Endothelial cell of umbilical vein (primary cell): ENCODE measurements around the gene MAPK9.

Source experiments
- EZH2 ChIP-seq: IDR thresholded peaks from 2 replicates; pipeline ENCODE4 v1.6.1; 2012; ENCODE audit warnings: borderline replicate concordance, low read depth, mild to moderate bottlenecking, moderate library complexity, low read length, inconsistent platforms; ENCODE audit not compliant: severe bottlenecking
- POLR2A ChIP-seq: IDR thresholded peaks from 2 replicates; pipeline ENCODE4 v1.6.1; 2012; ENCODE audit warnings: low read depth, mild to moderate bottlenecking, control low read depth, low read length
- POLR2AphosphoS5 ChIP-seq: IDR thresholded peaks from 2 replicates; pipeline ENCODE4 v1.6.1; 2012; ENCODE audit warnings: low read depth, mild to moderate bottlenecking, control low read depth, low read length, moderate library complexity; ENCODE audit not compliant: insufficient read depth
- TF ChIP-seq, protein P1 (sequence below), 2 donors: IDR thresholded peaks; 1 replicate in 1 of 2; 2 replicates in 1 of 2; pipeline ENCODE4 v1.5.1; 2011; ENCODE audit warnings: low read length in 2 of 2, mild to moderate bottlenecking in 2 of 2, moderate library complexity in 2 of 2, control low read depth in 1 of 2, inconsistent platforms in 1 of 2, low read depth in 1 of 2; ENCODE audit not compliant: insufficient read depth in 1 of 2; ENCODE audit errors: extremely low read depth in 1 of 2
- TF ChIP-seq, protein P2 (sequence below): IDR thresholded peaks from 2 replicates; pipeline ENCODE4 v1.6.1; 2011; ENCODE audit not compliant: insufficient read depth, insufficient read length

DNA sequence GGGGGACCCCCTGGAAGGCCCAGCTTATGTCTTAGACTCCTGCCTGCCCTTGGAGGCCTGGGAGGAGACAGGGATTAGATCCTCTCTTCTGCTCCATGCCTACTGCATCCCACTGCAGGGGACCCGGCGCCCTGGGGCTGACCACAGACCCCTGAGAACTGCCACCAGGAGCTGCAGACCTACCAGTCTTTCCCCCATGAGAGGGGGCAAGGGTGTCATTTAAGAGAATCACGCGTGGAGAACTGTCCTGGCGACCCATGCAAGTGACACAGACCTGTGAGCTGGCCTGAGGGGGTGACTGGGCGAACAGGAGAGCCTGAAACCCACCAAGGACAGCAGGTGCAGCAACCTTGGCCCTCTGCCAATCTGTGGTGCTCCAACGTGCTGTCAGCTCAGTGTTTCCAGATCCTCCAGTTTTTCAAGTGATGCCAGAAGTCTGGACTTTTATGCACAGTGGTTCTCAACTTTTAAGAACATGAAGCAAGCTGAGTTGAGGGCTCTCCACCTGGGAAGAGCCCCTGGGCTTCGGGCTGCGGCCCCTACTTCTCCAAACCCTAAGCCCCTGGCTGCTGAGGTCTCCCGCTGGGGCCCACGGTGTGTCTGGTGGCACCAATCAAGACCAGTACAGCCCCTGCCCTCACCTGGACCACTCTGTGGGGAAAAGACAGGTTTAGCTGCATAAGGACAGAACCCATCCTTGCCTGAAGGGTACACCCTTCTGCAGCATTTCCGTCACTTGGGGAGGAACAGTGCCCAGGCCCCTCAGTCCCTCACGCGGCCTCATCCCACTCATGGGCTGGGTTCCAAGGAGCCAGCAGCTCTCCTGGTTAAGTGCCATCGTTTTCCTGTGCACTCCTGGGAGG is 43.1 kb upstream of the MAPK9 start:
- TF ChIP-seq POLR2AphosphoS5 (no peak), EZH2 (no peak), POLR2A (no peak)
- TF ChIP-seq, protein P1, sequence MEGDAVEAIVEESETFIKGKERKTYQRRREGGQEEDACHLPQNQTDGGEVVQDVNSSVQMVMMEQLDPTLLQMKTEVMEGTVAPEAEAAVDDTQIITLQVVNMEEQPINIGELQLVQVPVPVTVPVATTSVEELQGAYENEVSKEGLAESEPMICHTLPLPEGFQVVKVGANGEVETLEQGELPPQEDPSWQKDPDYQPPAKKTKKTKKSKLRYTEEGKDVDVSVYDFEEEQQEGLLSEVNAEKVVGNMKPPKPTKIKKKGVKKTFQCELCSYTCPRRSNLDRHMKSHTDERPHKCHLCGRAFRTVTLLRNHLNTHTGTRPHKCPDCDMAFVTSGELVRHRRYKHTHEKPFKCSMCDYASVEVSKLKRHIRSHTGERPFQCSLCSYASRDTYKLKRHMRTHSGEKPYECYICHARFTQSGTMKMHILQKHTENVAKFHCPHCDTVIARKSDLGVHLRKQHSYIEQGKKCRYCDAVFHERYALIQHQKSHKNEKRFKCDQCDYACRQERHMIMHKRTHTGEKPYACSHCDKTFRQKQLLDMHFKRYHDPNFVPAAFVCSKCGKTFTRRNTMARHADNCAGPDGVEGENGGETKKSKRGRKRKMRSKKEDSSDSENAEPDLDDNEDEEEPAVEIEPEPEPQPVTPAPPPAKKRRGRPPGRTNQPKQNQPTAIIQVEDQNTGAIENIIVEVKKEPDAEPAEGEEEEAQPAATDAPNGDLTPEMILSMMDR (IDR thresholded peaks at IDR 0.05; ENCODE audit: extremely low read depth in 1 of 2, insufficient read depth in 1 of 2, low read depth in 1 of 2, low read length in 2 of 2), result no peak
- TF ChIP-seq, protein P2, sequence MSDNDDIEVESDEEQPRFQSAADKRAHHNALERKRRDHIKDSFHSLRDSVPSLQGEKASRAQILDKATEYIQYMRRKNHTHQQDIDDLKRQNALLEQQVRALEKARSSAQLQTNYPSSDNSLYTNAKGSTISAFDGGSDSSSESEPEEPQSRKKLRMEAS, result no peak
